ENCODE results near the gene COG5.

COG5 gene

DNA sequence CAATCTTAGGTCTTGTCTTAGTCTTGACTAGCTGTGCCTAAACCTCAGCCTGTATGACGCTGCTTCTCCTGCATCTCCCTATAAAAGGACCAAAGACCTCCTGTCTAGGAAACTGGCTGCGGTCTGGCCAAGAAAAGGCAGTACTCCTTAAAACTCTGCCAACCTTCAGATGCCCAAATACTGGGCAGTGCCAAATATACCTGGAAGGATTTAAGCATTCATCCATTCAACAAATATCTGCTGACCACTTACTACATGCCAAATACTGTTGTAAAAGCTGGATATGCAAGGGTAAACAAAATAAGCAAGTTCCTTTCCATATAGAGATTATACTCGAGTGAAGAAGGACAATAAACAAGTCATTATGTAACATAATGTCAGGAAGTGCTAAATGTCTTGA is 259.1 kb downstream of the COG5 start:
- H3K27me3 ChIP-seq (ENCODE audit: control insufficient read depth, insufficient read depth, low read length, poor library complexity, severe bottlenecking) = no peaks in the 10 kb centered on the region
- 92 to 95% methylated on average over 2 to 3 of the region's 3 CpGs for WGBS, 2 experiments
- no peak overlapping the region for H3K4me3 ChIP-seq (ENCODE audit: insufficient read depth, low read depth, low read length)
- no peak overlapping the region for H3K27ac ChIP-seq (ENCODE audit: insufficient read depth, low read depth, low read length, poor library complexity, severe bottlenecking)
- no peaks in the 10 kb centered on the region for H3K36me3 ChIP-seq (ENCODE audit: control insufficient read depth, insufficient read depth, low read length)
- no peaks in the 10 kb centered on the region for H3K4me1 ChIP-seq (ENCODE audit: control insufficient read depth, insufficient read depth, low read length)
- H3K9me3 ChIP-seq (ENCODE audit: control insufficient read depth, low read length) = no peaks in the 10 kb centered on the region

- WGBS, 2 experiments = 86% methylated on average over 1 of the region's 1 CpG; no CpG with 5 or more reads in 1 of the 2 experiments
- Histone ChIP-seq H3K9me3 (ENCODE audit: control insufficient read depth, low read length) (no peaks in the 10 kb centered on the region), H3K36me3 (ENCODE audit: control insufficient read depth, insufficient read depth, low read length) (no peaks in the 10 kb centered on the region), H3K4me3 (ENCODE audit: insufficient read depth, low read depth, low read length) (no peak overlapping the region), H3K27ac (ENCODE audit: insufficient read depth, low read depth, low read length, poor library complexity, severe bottlenecking) (no peak overlapping the region), H3K27me3 (ENCODE audit: control insufficient read depth, insufficient read depth, low read length, poor library complexity, severe bottlenecking) (no peaks in the 10 kb centered on the region), H3K4me1 (ENCODE audit: control insufficient read depth, insufficient read depth, low read length) (no peaks in the 10 kb centered on the region)
Measured at GRCh38 chr7:107304063-107304462, 259.7 kb downstream of the COG5 start.

DNA sequence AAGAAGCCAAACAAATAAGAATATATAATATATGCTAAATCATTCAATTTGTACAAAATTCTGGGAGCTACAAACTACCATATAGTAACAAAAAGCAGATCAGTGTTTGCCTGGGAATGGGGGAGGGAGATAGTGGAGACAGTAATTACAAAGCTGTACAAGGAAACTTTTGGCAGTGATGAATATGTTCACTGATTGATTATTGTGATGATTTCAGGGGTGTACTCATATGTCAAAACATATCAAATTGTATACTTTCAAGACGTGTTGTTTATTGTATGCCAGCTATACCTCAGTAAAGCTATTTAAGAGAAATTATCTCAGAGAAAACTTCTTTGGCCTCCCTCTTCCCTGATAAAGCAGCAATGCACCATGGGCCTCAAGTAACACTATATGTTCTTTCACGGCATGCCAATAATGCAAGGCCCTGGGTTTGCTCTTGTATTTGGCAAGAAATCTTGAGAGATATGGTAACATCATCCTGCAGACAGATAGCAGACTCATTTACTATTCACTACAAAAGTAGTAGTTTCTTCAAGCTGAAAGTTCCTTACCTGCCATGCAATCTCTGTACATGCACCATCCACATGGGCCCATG is 261.4 kb downstream of the COG5 start:
- Histone ChIP-seq H3K9me3 (ENCODE audit: control insufficient read depth, low read length) (no peaks in the 10 kb centered on the region), H3K4me1 (ENCODE audit: control insufficient read depth, insufficient read depth, low read length) (no peaks in the 10 kb centered on the region)
- WGBS, 2 experiments = 84 to 100% methylated on average over 1 to 2 of the region's 2 CpGs

GRCh38 chr7:107294182-107294581 is 269.5 kb downstream of the COG5 start:
- H3K9me3 ChIP-seq (ENCODE audit: control insufficient read depth, low read length) = no peaks in the 10 kb centered on the region
- no peaks in the 10 kb centered on the region for H3K4me1 ChIP-seq (ENCODE audit: control insufficient read depth, insufficient read depth, low read length)
- H3K4me3 ChIP-seq (ENCODE audit: insufficient read depth, low read depth, low read length) = no peak overlapping the region
- H3K27ac ChIP-seq (ENCODE audit: insufficient read depth, low read depth, low read length, poor library complexity, severe bottlenecking) = no peak overlapping the region
- WGBS, 2 experiments = 93 to 98% methylated on average over 1 of the region's 1 CpG
- no peaks in the 10 kb centered on the region for H3K36me3 ChIP-seq (ENCODE audit: control insufficient read depth, insufficient read depth, low read length)
- no peaks in the 10 kb centered on the region for H3K27me3 ChIP-seq (ENCODE audit: control insufficient read depth, insufficient read depth, low read length, poor library complexity, severe bottlenecking)

More for the DNA sequence above, 261.4 kb downstream of the COG5 start:
- no peaks in the 10 kb centered on the region for H3K27me3 ChIP-seq (ENCODE audit: control insufficient read depth, insufficient read depth, low read length, poor library complexity, severe bottlenecking)
- no peak overlapping the region for H3K27ac ChIP-seq (ENCODE audit: insufficient read depth, low read depth, low read length, poor library complexity, severe bottlenecking)
- H3K36me3 ChIP-seq (ENCODE audit: control insufficient read depth, insufficient read depth, low read length) = no peaks in the 10 kb centered on the region
- H3K4me3 ChIP-seq (ENCODE audit: insufficient read depth, low read depth, low read length) = no peak overlapping the region

DNA sequence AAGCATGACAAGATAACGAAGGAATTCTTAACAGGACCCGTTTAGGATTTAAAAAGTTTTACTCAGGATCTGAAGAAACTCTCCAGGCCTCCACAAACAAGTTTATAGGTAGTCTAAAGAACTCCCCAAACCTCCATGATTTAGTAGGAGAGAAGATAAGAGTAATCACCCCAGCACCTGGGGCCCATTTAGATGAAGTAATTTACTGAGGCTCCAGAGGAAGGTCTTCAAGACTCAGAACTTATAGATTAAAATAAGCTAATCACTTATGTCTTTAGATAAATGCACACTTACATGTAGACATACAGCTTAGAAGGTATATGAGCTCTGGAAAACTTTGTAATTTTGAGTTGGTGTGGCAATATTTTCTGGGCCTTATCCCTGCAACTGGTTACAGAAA is 271.1 kb downstream of the COG5 start:
- Histone ChIP-seq H3K4me3 (ENCODE audit: insufficient read depth, low read depth, low read length) (no peak overlapping the region), H3K36me3 (ENCODE audit: control insufficient read depth, insufficient read depth, low read length) (no peaks in the 10 kb centered on the region), H3K9me3 (ENCODE audit: control insufficient read depth, low read length) (no peaks in the 10 kb centered on the region), H3K4me1 (ENCODE audit: control insufficient read depth, insufficient read depth, low read length) (no peaks in the 10 kb centered on the region), H3K27me3 (ENCODE audit: control insufficient read depth, insufficient read depth, low read length, poor library complexity, severe bottlenecking) (no peaks in the 10 kb centered on the region), H3K27ac (ENCODE audit: insufficient read depth, low read depth, low read length, poor library complexity, severe bottlenecking) (no peak overlapping the region)
- 90 to 96% methylated on average over 2 of the region's 2 CpGs for WGBS, 2 experiments

DNA sequence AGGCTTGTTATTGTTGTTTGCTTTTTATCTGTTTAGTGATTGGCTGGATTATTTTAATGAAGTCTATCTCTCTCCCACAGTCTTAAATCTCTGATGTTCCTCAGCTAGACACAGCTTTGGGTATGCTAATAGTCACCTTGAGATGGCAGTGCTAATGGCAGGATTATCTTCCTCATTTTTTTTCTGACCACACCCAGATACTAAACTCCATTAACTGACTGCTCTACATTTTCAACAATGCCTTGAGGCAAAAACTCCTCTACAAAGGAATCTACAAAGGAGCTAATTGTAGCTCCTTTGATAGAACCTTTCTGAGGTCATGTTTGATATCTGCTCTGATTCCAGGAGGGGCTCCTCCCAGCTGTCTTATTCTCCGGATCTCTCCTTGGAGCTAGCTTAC is 272.3 kb downstream of the COG5 start:
- 92 to 94% methylated on average over 1 of the region's 1 CpG for WGBS, 2 experiments
- Histone ChIP-seq H3K4me1 (ENCODE audit: control insufficient read depth, insufficient read depth, low read length) (no peaks in the 10 kb centered on the region), H3K9me3 (ENCODE audit: control insufficient read depth, low read length) (no peaks in the 10 kb centered on the region), H3K27ac (ENCODE audit: insufficient read depth, low read depth, low read length, poor library complexity, severe bottlenecking) (no peak overlapping the region), H3K36me3 (ENCODE audit: control insufficient read depth, insufficient read depth, low read length) (no peaks in the 10 kb centered on the region), H3K4me3 (ENCODE audit: insufficient read depth, low read depth, low read length) (no peak overlapping the region), H3K27me3 (ENCODE audit: control insufficient read depth, insufficient read depth, low read length, poor library complexity, severe bottlenecking) (no peaks in the 10 kb centered on the region)

- H3K36me3 ChIP-seq (ENCODE audit: control insufficient read depth, insufficient read depth, low read length) = no peaks in the 10 kb centered on the region
- H3K4me3 ChIP-seq (ENCODE audit: insufficient read depth, low read depth, low read length) = no peak overlapping the region
- H3K27me3 ChIP-seq (ENCODE audit: control insufficient read depth, insufficient read depth, low read length, poor library complexity, severe bottlenecking) = no peaks in the 10 kb centered on the region
- H3K9me3 ChIP-seq (ENCODE audit: control insufficient read depth, low read length) = no peaks in the 10 kb centered on the region
- H3K4me1 ChIP-seq (ENCODE audit: control insufficient read depth, insufficient read depth, low read length) = no peaks in the 10 kb centered on the region
- H3K27ac ChIP-seq (ENCODE audit: insufficient read depth, low read depth, low read length, poor library complexity, severe bottlenecking) = no peak overlapping the region
- WGBS, 2 experiments = 87 to 96% methylated on average over 3 of the region's 4 CpGs
Measured at GRCh38 chr7:107286751-107287621, 276.7 kb downstream of the COG5 start.

- Histone ChIP-seq H3K27ac (ENCODE audit: insufficient read depth, low read depth, low read length, poor library complexity, severe bottlenecking) (no peak overlapping the region), H3K4me3 (ENCODE audit: insufficient read depth, low read depth, low read length) (no peak overlapping the region), H3K9me3 (ENCODE audit: control insufficient read depth, low read length) (no peaks in the 10 kb centered on the region), H3K36me3 (ENCODE audit: control insufficient read depth, insufficient read depth, low read length) (no peaks in the 10 kb centered on the region), H3K4me1 (ENCODE audit: control insufficient read depth, insufficient read depth, low read length) (no peaks in the 10 kb centered on the region), H3K27me3 (ENCODE audit: control insufficient read depth, insufficient read depth, low read length, poor library complexity, severe bottlenecking) (no peaks in the 10 kb centered on the region)
- 95 to 96% methylated on average over 3 to 4 of the region's 4 CpGs for WGBS, 2 experiments
Measured at GRCh38 chr7:107284911-107285479, 278.7 kb downstream of the COG5 start.

DNA sequence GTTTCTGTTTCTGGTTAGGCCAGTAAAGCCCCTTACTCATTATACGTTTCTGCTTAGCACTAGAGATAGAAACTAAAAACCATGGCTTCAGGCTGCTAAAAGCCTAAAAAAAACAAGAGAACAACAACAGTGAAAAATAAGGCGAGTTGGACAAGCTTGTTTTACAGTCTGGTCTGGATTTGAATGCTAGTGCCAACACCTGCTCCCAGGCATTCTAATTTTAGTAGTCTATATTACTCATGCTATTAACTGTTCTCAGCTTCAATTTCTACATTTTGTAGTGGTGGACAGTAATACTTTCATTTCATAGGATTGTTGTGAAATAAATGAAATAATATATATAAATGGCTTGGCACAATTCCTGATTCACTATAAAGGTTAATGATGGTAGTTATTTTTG is 286.4 kb downstream of the COG5 start:
- Histone ChIP-seq H3K27ac (ENCODE audit: insufficient read depth, low read depth, low read length, poor library complexity, severe bottlenecking) (no peak overlapping the region), H3K4me1 (ENCODE audit: control insufficient read depth, insufficient read depth, low read length) (no peaks in the 10 kb centered on the region), H3K36me3 (ENCODE audit: control insufficient read depth, insufficient read depth, low read length) (no peaks in the 10 kb centered on the region), H3K9me3 (ENCODE audit: control insufficient read depth, low read length) (no peaks in the 10 kb centered on the region), H3K4me3 (ENCODE audit: insufficient read depth, low read depth, low read length) (no peak overlapping the region), H3K27me3 (ENCODE audit: control insufficient read depth, insufficient read depth, low read length, poor library complexity, severe bottlenecking) (no peaks in the 10 kb centered on the region)
- WGBS, 2 experiments = 80 to 95% methylated on average over 2 of the region's 2 CpGs

DNA sequence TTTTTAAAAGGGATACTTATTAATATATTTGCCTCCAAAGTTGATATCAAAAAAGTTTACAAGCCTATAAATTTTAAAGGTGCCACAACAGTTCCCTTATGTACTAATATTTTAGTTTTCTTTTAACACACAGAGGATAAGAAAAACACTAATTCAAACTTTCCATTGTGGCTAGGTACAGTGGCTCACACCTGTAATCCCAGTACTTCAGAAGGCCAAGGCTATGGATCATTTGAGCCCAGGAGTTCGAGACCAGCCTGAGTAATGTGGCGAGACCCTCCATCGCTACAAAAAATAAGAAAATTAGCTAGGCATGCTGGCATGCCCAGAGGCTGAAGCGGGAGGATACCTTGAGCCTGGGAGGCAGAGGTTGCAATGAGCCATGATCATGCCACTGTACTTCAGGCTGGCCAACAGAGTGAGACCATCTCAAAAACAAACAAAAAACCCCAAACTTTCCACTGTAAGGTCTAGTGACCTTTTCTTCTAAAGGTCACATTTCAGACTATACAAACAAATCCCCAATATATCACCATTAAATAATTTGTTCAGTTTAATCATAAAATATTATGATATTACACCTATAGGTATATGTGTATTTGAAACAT is 287.4 kb downstream of the COG5 start:
- 94 to 95% methylated on average over 4 of the region's 4 CpGs for WGBS, 2 experiments
- no peak overlapping the region for H3K4me3 ChIP-seq (ENCODE audit: insufficient read depth, low read depth, low read length)
- no peak overlapping the region for H3K27ac ChIP-seq (ENCODE audit: insufficient read depth, low read depth, low read length, poor library complexity, severe bottlenecking)
- H3K4me1 ChIP-seq (ENCODE audit: control insufficient read depth, insufficient read depth, low read length) = no peaks in the 10 kb centered on the region
- no peaks in the 10 kb centered on the region for H3K27me3 ChIP-seq (ENCODE audit: control insufficient read depth, insufficient read depth, low read length, poor library complexity, severe bottlenecking)
- H3K36me3 ChIP-seq (ENCODE audit: control insufficient read depth, insufficient read depth, low read length) = no peaks in the 10 kb centered on the region
- H3K9me3 ChIP-seq (ENCODE audit: control insufficient read depth, low read length) = no peaks in the 10 kb centered on the region
